ENCODE results near the gene NALF2.
A peak's percentile ranks its signal among the peaks of the same experiment; 100 is the strongest.

Gene NALF2

DNA sequence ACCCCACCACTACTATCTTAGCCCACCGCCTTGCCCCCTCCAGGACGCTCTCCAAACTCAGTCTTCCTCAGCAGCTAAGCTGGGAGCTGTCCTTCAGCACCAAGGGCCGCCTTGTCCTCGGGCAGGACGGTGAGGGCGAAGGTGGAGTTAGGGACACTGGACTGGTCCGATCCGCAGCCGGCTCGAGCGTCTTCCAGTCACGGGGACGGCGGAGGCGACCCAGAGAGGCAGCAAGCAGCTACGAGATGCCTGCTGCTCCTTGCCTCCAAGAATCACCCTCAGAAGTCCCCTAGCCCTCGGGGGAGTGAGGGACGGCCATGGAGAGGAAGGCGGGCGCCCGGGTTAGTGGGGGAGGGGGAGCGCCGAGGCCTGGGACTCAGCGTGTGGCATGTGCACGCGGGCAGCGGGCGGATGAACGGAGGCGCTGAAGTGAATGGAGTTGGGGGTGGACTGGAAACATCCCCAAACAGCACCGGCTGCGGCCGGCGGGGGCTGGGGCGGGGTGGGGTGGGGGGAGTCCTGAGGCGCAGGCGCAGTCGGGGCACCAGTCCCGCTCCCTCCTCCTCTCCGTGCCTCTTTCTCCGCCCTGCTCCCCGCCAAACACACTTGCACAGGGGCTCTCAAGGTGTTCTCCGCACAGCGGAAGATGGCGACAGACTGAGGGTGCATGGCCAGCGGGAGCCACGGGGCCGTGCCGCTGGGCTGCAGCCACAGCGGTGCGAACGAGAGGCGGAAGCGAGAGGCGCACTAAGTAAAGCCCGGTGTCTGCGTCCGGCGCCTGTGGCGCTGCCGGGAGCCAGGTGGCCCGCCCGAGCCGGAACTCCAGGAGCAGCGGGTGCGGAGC lies at the start of gene NALF2:
TSS of gene NALF2 (plus strand) at position 545 of the 844 bp plus-strand sequence. CDS start 957 bp downstream, outside the sequence.
- peak; percentile 68 for DNase-seq

DNA sequence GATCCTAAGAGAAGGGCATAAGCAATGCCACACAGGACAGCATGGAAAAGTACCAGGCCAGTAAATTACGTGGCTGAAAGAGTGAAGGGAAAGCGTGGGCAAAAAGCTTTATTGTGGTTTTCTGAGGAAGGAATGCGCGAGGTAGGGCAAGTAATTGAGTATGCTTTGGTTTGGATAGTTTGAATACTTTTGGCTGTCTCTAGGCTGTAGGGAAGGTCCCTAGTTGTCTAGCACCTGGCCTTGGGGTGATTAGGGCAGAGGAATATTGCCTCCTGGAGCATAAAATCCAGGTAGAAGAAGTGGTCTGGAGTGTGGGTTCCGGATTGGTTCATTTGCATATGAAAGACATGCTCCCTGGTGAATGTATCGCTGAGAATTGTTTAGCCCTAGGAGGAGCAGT lies 46.4 kb upstream of the NALF2 start:
- DNase-seq: no peak

- DNase-seq: no peak
These were observed 37.6 kb upstream of the NALF2 start for GRCh38 chrX:69466546-69466945.

DNA sequence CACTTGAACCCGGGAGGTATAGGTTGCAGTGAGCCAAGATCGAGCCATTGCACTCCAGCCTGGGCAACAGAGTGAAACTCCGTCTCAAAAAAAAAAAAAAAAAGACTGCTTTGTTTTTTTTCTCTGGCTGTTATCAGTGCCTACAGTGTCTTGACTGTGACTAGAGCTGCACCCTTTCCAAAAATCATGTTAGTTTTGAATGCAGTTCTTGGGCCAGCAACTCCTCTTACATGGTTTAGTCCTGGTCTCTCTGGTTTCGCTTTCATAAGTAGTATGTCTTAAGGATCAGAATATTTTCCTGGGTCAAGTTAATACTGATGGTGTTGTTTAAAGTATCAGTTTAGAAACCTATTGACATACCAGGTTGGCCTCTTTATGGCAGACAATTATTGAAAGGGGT lies 34.2 kb upstream of the NALF2 start:
- DNase-seq: no peak

- no peak for DNase-seq
These were observed 14.5 kb upstream of the NALF2 start for GRCh38 chrX:69489625-69490024.

DNA sequence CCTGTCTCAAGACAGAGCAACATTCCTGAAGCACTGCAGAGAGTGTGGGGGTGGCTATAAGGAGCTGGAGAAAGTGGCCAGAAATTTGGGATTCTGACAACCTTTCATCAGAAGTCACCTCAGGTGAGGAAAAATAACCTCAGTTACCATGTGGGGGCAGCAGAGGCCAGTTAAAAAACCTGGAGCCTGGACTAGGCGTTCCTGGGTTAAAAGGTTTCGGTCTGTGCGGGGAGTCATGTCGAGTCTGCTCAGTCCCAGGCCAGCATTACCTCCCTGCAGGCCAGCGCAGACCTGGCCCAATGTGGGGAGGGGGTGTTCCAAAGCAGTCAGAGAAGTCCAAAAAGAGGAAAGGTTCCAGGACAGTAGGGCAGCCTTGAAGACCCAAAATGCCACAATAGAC lies 10.9 kb upstream of the NALF2 start:
- peak; percentile 21 for DNase-seq

- no peak for DNase-seq
These were observed 10.4 kb upstream of the NALF2 start for GRCh38 chrX:69493766-69494165.

GRCh38 chrX:69496183-69496582 lies 7.9 kb upstream of the NALF2 start:
- no peak for DNase-seq

GRCh38 chrX:69501429-69501828 lies 2.7 kb upstream of the NALF2 start:
- DNase-seq: peak; percentile 9

DNA sequence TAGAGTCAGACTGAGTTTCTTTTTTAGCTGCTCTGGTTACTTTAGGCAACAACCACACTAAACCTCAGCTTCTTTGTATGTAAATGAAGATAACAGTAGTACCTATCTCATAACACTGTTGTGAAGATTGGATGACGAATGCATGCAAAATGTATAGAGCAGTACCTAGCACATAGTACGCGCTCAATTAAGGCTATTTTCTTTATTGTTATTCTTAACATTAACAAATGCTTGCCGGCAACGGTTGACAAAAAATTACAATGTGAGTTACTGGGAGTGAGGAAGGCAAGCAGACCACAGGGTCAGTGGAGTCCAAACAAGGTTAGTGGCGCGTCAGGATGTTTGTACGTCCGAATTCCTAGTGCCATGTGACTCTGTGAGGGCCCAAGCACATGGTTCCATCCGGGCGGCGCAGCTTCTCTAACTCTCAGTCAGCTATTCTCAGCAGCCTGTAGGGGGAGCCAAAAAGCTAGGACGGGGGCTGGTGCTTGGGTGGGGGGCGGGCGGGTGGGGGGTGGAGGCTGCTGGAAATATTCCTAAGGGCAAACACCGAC lies 821 bp upstream of the NALF2 start:
- peak; percentile 78 for DNase-seq

GRCh38 chrX:69504626-69505612 lies 793 bp downstream of the NALF2 start:
- no peak for DNase-seq

DNA sequence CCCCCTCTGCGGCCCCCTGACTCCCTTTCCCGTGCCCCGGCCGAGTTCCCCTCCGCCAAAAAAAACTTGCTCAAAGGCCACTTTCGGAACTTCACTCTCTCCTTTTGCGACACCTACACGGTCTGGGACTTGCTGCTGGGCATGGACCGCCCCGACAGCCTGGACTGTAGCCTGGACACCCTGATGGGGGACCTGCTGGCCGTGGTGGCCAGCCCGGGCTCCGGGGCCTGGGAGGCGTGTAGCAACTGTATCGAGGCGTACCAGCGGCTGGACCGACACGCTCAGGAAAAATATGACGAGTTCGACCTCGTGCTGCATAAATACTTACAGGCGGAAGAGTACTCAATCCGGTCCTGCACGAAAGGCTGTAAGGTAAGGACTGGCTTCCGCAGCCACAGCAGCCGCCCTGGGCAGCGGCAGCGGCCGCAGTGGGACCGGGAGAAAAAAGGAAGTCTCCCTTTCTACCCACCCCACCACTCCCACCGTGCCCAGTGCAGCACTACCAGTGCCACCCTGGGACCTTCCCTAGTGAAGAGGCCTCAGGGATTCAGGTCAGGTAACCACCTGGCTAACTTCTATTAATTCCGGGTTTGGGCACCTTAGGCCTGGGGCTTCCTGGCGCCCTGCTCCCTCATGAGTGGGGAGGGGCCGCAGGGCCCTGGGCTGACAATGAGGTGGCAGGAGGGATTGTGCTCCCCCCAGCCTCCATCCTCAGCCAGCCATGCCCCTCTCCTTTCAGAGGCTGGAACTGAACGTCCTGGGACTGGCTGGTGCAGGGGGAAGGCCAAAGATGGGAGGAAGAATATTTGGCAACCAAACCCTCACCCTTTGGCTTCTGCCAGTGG lies 1.9 kb downstream of the NALF2 start:
- no peak for DNase-seq

DNA sequence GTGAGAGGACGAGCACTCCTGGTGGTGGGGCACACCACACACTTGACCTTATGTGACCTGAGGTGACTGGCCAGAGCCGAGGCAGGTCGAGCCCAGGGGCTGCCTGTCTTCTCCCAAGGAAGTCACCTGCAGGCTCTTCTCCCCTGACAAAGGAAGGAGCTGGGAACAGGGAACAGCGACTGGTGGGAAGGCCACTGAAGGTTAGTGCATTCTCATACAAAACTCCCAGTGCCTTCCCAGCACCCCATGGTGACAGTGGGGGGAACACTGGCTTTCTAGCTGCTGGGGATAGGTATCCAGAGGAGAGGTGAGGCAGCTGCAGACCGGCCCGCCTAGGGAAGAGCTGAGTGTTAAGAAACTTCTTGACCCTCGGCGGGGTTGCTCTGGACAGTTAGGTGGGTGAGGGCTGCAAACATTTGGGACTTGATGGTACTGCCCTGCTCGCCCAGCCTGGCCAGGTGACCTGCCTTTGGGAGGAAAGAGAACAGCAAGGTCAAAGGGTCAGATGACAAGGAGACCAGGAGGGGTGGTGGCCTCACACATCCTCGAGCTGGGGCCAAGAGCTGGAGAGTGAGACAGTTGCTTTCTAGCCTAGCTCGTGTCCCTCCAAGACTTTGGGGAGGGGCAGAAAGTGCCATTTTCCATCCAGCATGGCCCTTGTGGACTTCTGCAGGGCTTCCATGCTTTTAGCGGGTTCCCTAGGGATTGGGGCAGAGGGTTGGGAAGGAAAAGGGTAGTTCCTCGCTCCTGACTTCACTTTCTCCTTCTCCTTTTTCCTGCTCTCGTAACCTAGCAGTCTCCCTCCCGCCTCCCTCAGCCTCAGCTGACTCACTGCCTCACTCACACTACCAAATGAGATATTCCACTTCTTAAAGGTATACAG lies 2.7 kb downstream of the NALF2 start:
- DNase-seq: no peak

GRCh38 chrX:69507500-69507789 lies 3.3 kb downstream of the NALF2 start:
- no peak for DNase-seq

DNA sequence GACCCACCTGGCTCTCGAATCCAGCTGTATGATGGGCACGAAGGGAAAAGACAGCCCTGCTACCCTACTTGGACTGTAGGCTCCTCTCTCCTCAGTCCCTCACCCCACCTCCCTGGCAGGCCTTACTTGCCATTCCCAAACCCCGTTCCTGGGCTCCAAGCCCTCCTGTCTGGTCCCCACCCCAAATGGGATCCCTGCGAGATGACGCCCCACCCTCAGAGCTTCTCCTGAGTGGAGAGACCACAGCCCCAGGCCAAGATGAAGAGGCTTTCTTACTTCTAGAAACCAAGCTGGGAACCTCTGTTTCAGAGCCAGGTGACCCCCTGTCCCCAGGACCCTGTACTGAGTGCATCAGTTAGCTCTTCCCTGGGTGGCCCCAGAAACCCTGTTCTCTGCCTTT lies 4.5 kb downstream of the NALF2 start:
- DNase-seq: no peak

DNA sequence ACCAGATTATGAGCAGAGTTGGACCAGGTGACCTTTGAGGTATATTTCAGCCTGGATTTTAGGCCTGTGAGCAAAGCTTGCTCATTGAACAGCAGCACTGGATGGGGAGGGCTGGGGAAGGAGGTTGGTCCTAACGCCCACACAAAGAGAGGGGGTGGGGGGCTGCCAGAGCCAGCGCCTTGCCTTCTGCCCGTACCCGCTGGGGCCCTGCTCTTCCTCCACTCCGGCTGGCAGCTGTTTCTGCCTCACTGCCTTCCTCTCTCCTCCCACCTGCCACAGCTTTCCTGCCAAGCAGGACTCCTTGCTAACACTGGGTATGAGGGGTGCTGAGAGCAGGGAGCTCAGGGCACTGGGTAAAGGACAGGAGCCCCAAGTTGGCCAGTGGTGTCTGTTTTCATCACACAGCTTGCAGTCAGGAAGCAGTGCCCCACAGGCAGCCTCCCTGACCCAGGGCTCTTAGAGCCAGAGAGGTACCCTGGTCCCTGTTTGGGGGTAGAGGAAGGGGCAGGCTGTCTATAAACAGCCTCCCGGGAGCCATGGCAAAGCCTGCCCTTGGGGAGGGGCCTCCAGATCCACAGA lies 6.1 kb downstream of the NALF2 start:
- DNase-seq: no peak

DNA sequence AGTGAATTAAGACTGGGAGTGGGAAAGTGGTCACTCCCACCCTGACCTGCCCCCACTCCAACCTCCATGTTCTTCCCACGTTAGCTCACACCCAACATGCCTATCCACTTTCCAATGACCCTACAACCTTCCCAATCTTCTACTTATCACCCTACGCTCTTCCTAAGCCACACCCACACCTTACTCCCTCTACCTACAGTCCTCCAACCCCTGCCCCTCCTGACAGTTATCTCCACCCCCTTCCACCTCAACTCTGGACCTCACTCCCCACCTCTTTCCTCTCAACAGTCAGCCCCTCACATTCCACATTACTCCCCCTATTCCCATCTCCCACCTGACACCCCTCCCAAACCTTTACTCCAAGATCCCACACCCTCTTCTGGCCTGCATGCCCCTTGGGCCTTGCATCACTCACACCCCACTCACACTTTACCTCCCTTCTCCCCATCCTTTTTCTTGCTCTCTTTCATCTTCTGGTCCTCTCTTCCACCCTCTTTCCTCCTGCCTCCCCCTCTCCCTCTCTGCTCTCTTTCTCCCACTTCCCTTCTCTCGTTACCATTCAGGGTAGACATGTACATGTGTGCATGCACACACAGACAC lies 6.9 kb downstream of the NALF2 start:
- DNase-seq: no peak

GRCh38 chrX:69522052-69522451 lies 17.9 kb downstream of the NALF2 start:
- no peak for DNase-seq

DNA sequence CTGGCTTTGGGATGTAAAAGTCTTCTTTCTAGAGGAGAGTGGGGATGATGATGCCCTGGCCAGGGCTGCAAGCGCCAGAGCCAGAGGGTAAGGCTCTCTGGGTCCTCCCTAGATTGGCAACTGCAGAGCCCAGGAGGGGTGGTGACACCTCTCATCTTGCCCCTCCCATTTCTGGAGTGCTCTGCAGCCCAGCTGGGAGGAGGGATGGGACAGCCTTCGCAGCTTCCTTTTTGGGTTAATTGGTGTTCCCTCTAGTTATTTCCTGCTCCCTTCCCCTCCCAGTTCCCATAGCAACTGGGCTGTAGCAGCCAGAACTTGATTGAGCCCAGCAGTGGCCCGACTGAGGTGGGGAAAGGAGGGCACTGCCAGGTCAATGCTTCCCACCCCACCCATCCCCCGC lies 19.2 kb downstream of the NALF2 start:
- DNase-seq: no peak

- no peak for DNase-seq
These were observed 20.7 kb downstream of the NALF2 start for GRCh38 chrX:69524781-69525363.
